ENCODE measurements around the gene CDS2. TPM values are rescaled to one million over a fixed set of nuclear protein-coding genes. Genes with fewer than 3 reads are reported as not detected.

Gene CDS2
- total RNA-seq, 1 experiment from 2014 or later: 37.5 TPM

DNA sequence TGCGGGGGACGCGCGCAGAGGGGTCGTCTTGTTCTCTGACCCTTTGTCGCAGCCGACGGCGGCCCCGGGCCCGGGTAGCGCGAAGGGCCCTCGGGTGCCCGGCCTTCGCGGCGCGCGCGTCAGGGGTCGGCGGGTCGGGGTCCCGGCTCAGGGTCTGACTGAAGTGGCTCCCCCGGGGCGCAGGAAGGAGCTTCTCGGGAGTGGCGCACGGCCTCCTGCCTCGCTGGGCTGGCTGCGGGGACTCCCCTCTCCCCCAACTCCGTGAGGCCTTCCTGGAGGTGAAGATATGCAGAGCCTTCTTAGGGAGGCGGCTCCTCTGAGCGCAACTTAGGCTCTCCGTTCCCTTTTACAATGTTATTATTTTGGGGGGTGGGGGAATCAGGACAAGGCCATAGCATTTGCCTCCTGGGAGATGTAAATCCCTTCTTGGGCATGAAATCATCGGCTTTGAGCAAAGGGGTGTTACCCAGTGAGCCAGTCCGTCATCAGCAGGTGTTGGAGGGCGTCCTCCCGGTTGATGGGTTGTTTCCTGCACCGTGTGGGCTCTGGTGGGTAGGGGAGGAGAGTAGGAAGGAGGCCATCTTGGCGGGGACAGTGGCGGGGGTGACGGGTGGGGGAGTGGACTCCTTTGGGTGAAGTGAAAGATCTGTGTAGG is 523 bp downstream of the CDS2 start:
- H3K9me3 ChIP-seq (ENCODE audit: control insufficient read depth in 1 of 2, insufficient read depth in 1 of 2, low read depth in 1 of 2, low read length in 2 of 2): no peaks in the 10 kb centered on the region
- no peaks in the 10 kb centered on the region for H3K36me3 ChIP-seq (ENCODE audit: control insufficient read depth in 1 of 2, insufficient read depth in 2 of 2, low read length in 2 of 2)
- H2AFZ ChIP-seq (ENCODE audit: low read depth, low read length, poor library complexity, severe bottlenecking): no peak overlapping the region
- peak overlapping the region; percentile 81 for H3K27ac ChIP-seq (ENCODE audit: low read depth, low read length)
- peaks cover 7 to 15% of the 10 kb centered on the region in 2 experiments; a peak in 3 of 4 replicates for H3K4me1 ChIP-seq (ENCODE audit: control insufficient read depth in 1 of 2, insufficient read depth in 2 of 2, low read length in 2 of 2)
- H4K20me1 ChIP-seq (ENCODE audit: insufficient read depth): no peaks in the 10 kb centered on the region
- peak overlapping the region; percentile 79 for H3K9ac ChIP-seq (ENCODE audit: low read length)
- intact Hi-C loops (cut with micrococcal nuclease): loop anchor here (1.0 kb wide), 1 partner anchor 65 kb away; no protein-coding TSS in a partner anchor
- RAD21 ChIA-PET (ENCODE audit: low non-redundant PET in 1 of 2, low total read pairs in 2 of 2, uncharacterized antibody in 2 of 2, unreplicated experiment in 2 of 2): interaction anchor here (0.6 to 2.4 kb wide), 6 partner anchors 11 to 65 kb away, joined by 3 to 21 read pairs (median 4); no protein-coding TSS in a partner anchor
- H3K4me3 ChIP-seq (replicated peaks in 1 of 2; ENCODE audit: low read depth in 1 of 2, low read length in 2 of 2): peak overlapping the region; percentile 64 to 87
- CTCF ChIA-PET: interaction anchor here (0.6 to 2.9 kb wide), 20 partner anchors 7 to 387 kb away, joined by 3 to 116 read pairs (median 6); no protein-coding TSS in a partner anchor
- no peaks in the 10 kb centered on the region for H3K27me3 ChIP-seq (ENCODE audit: insufficient read depth, low read length)
- POLR2A ChIA-PET: interaction anchor here (0.6 to 1.8 kb wide), 10 partner anchors 13 to 290 kb away, joined by 3 to 13 read pairs (median 4); no protein-coding TSS in a partner anchor
- no peaks in the 10 kb centered on the region for H3K9me2 ChIP-seq (ENCODE audit: insufficient read depth)
- no peak for DNase-seq (ENCODE audit: low read depth, low spot score)
- H3K4me2 ChIP-seq (ENCODE audit: low read length): peak overlapping the region; percentile 74
- TF ChIP-seq SP1 (IDR thresholded peaks at IDR 0.05; ENCODE audit: low read depth) (no peak), EZH2phosphoT487 (IDR thresholded peaks at IDR 0.05; ENCODE audit: borderline replicate concordance) (no peak), POLR2A (IDR thresholded peaks at IDR 0.05; ENCODE audit: borderline replicate concordance, extremely low read depth, insufficient read depth, insufficient read length) (no peak), ZFX (IDR thresholded peaks at IDR 0.05) (peak; percentile 78), POLR2AphosphoS5 (IDR thresholded peaks at IDR 0.05; ENCODE audit: low read depth, low read length) (no peak), SRF (IDR thresholded peaks at IDR 0.05; ENCODE audit: low read depth) (no peak; the same call in 1 of the 2 replicates), YY1 (IDR thresholded peaks at IDR 0.05; ENCODE audit: extremely low read depth, insufficient replicate concordance, low read depth, low read length) (peak; percentile 72)
- no TSS peak for BruUV-seq (replicated peaks)
- H3K79me2 ChIP-seq (ENCODE audit: insufficient read depth, low read length): peaks cover 31% of the 10 kb centered on the region
- peak; percentile 20 for ATAC-seq

DNA sequence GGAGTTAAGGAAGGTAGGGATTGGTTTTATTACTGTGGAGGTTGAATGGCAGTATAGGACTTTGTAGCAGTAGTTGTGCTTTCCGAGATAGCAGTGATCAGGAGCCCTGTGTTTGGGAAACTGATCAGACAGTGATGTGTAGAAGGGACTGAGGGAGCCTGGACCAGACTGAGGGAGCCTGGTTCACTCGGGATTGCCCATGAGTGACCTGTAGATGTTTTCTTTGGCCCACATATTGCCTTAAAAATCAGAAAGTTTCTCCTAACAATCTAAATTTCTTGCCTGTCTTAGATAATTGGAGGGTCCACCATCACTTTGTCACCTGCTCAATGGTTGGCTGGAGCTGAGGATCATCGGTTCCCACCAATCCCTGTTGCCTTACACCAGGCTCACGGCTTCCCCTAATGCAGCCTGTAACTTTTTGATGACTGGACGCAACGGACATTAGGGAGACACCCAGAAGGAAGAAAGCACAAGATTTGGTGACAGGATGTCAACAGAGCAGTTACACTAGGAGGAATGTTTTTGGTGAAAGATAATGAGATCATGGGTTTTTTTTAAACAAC is 1.1 kb downstream of the CDS2 start:
- peak overlapping the region; percentile 81; the same call in 1 of the 2 replicates for H3K27ac ChIP-seq (ENCODE audit: low read depth, low read length)
- POLR2A ChIA-PET: interaction anchor here (1.8 kb wide), 1 partner anchor 30 kb away, joined by 5 read pairs; no protein-coding TSS in a partner anchor

More for the DNA sequence above, 1.1 kb downstream of the CDS2 start:
- no peaks in the 10 kb centered on the region for H3K9me3 ChIP-seq (ENCODE audit: control insufficient read depth in 1 of 2, insufficient read depth in 1 of 2, low read depth in 1 of 2, low read length in 2 of 2)
- peaks cover 7 to 15% of the 10 kb centered on the region in 2 experiments; a peak in 3 of 4 replicates for H3K4me1 ChIP-seq (ENCODE audit: control insufficient read depth in 1 of 2, insufficient read depth in 2 of 2, low read length in 2 of 2)
- peak overlapping the region; percentile 64 to 87 for H3K4me3 ChIP-seq (replicated peaks in 1 of 2; ENCODE audit: low read depth in 1 of 2, low read length in 2 of 2)
- H3K36me3 ChIP-seq (ENCODE audit: control insufficient read depth in 1 of 2, insufficient read depth in 2 of 2, low read length in 2 of 2): no peaks in the 10 kb centered on the region
- ATAC-seq (no peak), DNase-seq (ENCODE audit: low read depth, low spot score) (no peak)
- TF ChIP-seq RAD21 (IDR thresholded peaks at IDR 0.05; ENCODE audit: low read depth) (no peak), ELF1 (IDR thresholded peaks at IDR 0.05; ENCODE audit: borderline replicate concordance, low read depth) (no peak)
- RAD21 ChIA-PET (ENCODE audit: low non-redundant PET in 1 of 2, low total read pairs in 2 of 2, uncharacterized antibody in 2 of 2, unreplicated experiment in 2 of 2): interaction anchor here in 1 of 2 experiments (2.4 kb wide), 1 partner anchor 64 kb away, joined by 21 read pairs; no protein-coding TSS in a partner anchor
- H2AFZ ChIP-seq (ENCODE audit: low read depth, low read length, poor library complexity, severe bottlenecking): no peak overlapping the region
- no peaks in the 10 kb centered on the region for H4K20me1 ChIP-seq (ENCODE audit: insufficient read depth)
- CTCF ChIA-PET: interaction anchor here (1.3 to 2.0 kb wide), 5 partner anchors 11 to 95 kb away, joined by 3 to 8 read pairs (median 6); no protein-coding TSS in a partner anchor
- no peaks in the 10 kb centered on the region for H3K9me2 ChIP-seq (ENCODE audit: insufficient read depth)
- TSS peak; percentile 75 for BruUV-seq (replicated peaks)
- H3K4me2 ChIP-seq (ENCODE audit: low read length): peak overlapping the region; percentile 74
- no peaks in the 10 kb centered on the region for H3K27me3 ChIP-seq (ENCODE audit: insufficient read depth, low read length)
- intact Hi-C loops (cut with micrococcal nuclease): loop anchor here (1.0 kb wide), 1 partner anchor 64 kb away; no protein-coding TSS in a partner anchor
- H3K79me2 ChIP-seq (ENCODE audit: insufficient read depth, low read length): peaks cover 37% of the 10 kb centered on the region
- peak overlapping the region; percentile 79 for H3K9ac ChIP-seq (ENCODE audit: low read length)
